Erythroblast (primary cell): Measurements from ENCODE around the gene DEPDC5.

Source experiments
- GATA1 ChIP-seq: IDR thresholded peaks from 2 replicates; pipeline ENCODE4 v1.6.1; 2011; ENCODE audit warnings: low read depth, mild to moderate bottlenecking, control low read depth, low read length, moderate library complexity
- POLR2A ChIP-seq: IDR thresholded peaks from 2 replicates; pipeline ENCODE4 v1.6.1; 2011; ENCODE audit warnings: mild to moderate bottlenecking, low read length

GRCh38 chr22:31752096-31752847 lies 1.5 kb upstream of the DEPDC5 start:
- TF ChIP-seq POLR2A (no peak), GATA1 (no peak)
